ENCODE results near the gene REEP1. TPM values are rescaled to one million over a fixed set of nuclear protein-coding genes. Genes with fewer than 3 reads are reported as not detected.
"Not testable (repeated sequence)": the region's sequence is repeated elsewhere in the genome, so short reads cannot be mapped to it uniquely, and the experiment has no call there.

The REEP1 gene
- total RNA-seq, 8 experiments from 2014 or later: 0.31 to 98.1 (median 41.6) TPM

GRCh38 chr2:86201671-86202335 is 135.6 kb downstream of the REEP1 start:
- ATAC-seq (replicated peaks in 6 of 8): peak in 6 of 8 experiments; percentile 42 to 87 (median 81)
- 16 to 97% (median 50%) methylated on average over 1 to 8 of the region's 8 CpGs for WGBS, 10 experiments
- in situ Hi-C loops (cut with MboI; ENCODE audit: low pct_unique_long_range_greater_than_20kb in 2 of 9, low sequenced_read_pairs in 9 of 9, unreplicated experiment in 9 of 9): loop anchor here in 1 of 9 experiments (25.0 kb wide), 1 partner anchor 160 kb away; no protein-coding TSS in a partner anchor

GRCh38 chr2:86200564-86200963 is 136.9 kb downstream of the REEP1 start:
- not testable (repeated sequence) for H3K27ac ChIP-seq; ATAC-seq (replicated peaks in 6 of 8)
- in situ Hi-C loops (cut with MboI; ENCODE audit: low pct_unique_long_range_greater_than_20kb in 2 of 9, low sequenced_read_pairs in 9 of 9, unreplicated experiment in 9 of 9): loop anchor here in 1 of 9 experiments (25.0 kb wide), 1 partner anchor 162 kb away; no protein-coding TSS in a partner anchor
- H3K4me3 ChIP-seq: peak overlapping the region in 2 of 5 donors; percentile 52 to 82
- H3K4me1 ChIP-seq (replicated peaks in 1 of 2): peaks cover 25 to 29% of the 10 kb centered on the region in 2 donors
- 71 to 100% (median 81%) methylated on average over 2 to 10 of the region's 11 CpGs for WGBS, 10 experiments

More at GRCh38 chr2:86201671-86202335, 135.6 kb downstream of the REEP1 start:
- Histone ChIP-seq H3K4me1 (replicated peaks in 1 of 2) (peaks cover 20% of the 10 kb centered on the region in 2 donors), H3K27ac (peak overlapping the region in 1 of 2 donors; percentile 47), H3K4me3 (peak overlapping the region in 4 of 5 donors; percentile 11 to 22 (median 17))

GRCh38 chr2:86199834-86200177 is 137.6 kb downstream of the REEP1 start:
- H3K27ac ChIP-seq: peak overlapping the region in 1 of 2 donors; percentile 74
- WGBS, 10 experiments: 0 to 8% (median 1%) methylated on average over 2 to 6 of the region's 8 CpGs
- ATAC-seq (replicated peaks in 6 of 8): no peak
- H3K4me1 ChIP-seq (replicated peaks in 1 of 2): peaks cover 25 to 29% of the 10 kb centered on the region in 2 donors
- peak overlapping the region; percentile 47 to 82 (median 53) for H3K4me3 ChIP-seq
- in situ Hi-C loops (cut with MboI; ENCODE audit: low pct_unique_long_range_greater_than_20kb in 2 of 9, low sequenced_read_pairs in 9 of 9, unreplicated experiment in 9 of 9): loop anchor here in 1 of 9 experiments (25.0 kb wide), 1 partner anchor 162 kb away; no protein-coding TSS in a partner anchor

GRCh38 chr2:86195808-86196387 is 141.5 kb downstream of the REEP1 start:
- H3K4me1 ChIP-seq (replicated peaks in 1 of 2): peaks cover 20 to 23% of the 10 kb centered on the region in 2 donors
- 0 to 73% (median 20%) methylated on average over 1 to 16 of the region's 23 CpGs; no CpG with 5 or more reads in 1 of the 10 experiments for WGBS, 10 experiments
- peak overlapping the region; percentile 85 to 99 (median 94) for H3K4me3 ChIP-seq
- peak overlapping the region; percentile 63 to 69 for H3K27ac ChIP-seq
- peak in 6 of 8 experiments; percentile 0 to 11 (median 3) for ATAC-seq (replicated peaks in 6 of 8)
- in situ Hi-C loops (cut with MboI; ENCODE audit: low pct_unique_long_range_greater_than_20kb in 2 of 9, low sequenced_read_pairs in 9 of 9, unreplicated experiment in 9 of 9): no loop called here

GRCh38 chr2:86195055-86195807 is 142.2 kb downstream of the REEP1 start, which contains the start of gene IMMT:
Gene IMMT (minus strand): TSS chr2:86195462. CDS start chr2:86195382, 80 bp downstream.
- WGBS, 10 experiments: 0 to 10% (median 0%) methylated on average over 1 to 25 of the region's 74 CpGs
- in situ Hi-C loops (cut with MboI; ENCODE audit: low pct_unique_long_range_greater_than_20kb in 2 of 9, low sequenced_read_pairs in 9 of 9, unreplicated experiment in 9 of 9): no loop called here
- Histone ChIP-seq H3K4me3 (peak within 1 kb of the TSS; percentile 85 to 99 (median 94)), H3K4me1 (replicated peaks in 1 of 2) (peaks cover 15 to 16% of the 10 kb centered on the region in 2 donors), H3K27ac (peak within 1 kb of the TSS; percentile 95 to 98)
- peak; percentile 86 to 94 (median 92) for ATAC-seq (replicated peaks in 6 of 8)

- Histone ChIP-seq H3K4me3 (peak overlapping the region; percentile 85 to 99 (median 94)), H3K27ac (peak overlapping the region in 1 of 2 donors; percentile 95), H3K4me1 (replicated peaks in 1 of 2) (peaks cover 15 to 16% of the 10 kb centered on the region in 2 donors)
- in situ Hi-C loops (cut with MboI; ENCODE audit: low pct_unique_long_range_greater_than_20kb in 2 of 9, low sequenced_read_pairs in 9 of 9, unreplicated experiment in 9 of 9): no loop called here
- ATAC-seq (replicated peaks in 6 of 8): no peak
- WGBS, 10 experiments: 0 to 2% (median 0%) methylated on average over 1 to 12 of the region's 17 CpGs; no CpG with 5 or more reads in 4 of the 10 experiments
Measured at GRCh38 chr2:86194751-86195054, 142.7 kb downstream of the REEP1 start.

- peaks cover 14 to 16% of the 10 kb centered on the region in 2 donors for H3K4me1 ChIP-seq (replicated peaks in 1 of 2)
- H3K4me3 ChIP-seq: peak overlapping the region; percentile 85 to 99 (median 94)
- in situ Hi-C loops (cut with MboI; ENCODE audit: low pct_unique_long_range_greater_than_20kb in 2 of 9, low sequenced_read_pairs in 9 of 9, unreplicated experiment in 9 of 9): no loop called here
- 51 to 100% (median 78%) methylated on average over 2 to 6 of the region's 7 CpGs for WGBS, 10 experiments
- H3K27ac ChIP-seq: no peak overlapping the region
- ATAC-seq (replicated peaks in 6 of 8): no peak
Measured at GRCh38 chr2:86193901-86194567, 143.4 kb downstream of the REEP1 start.

GRCh38 chr2:86189782-86190416 is 147.5 kb downstream of the REEP1 start:
- H3K4me1 ChIP-seq (replicated peaks in 1 of 2): peaks cover 6 to 8% of the 10 kb centered on the region in 2 donors
- H3K27ac ChIP-seq: no peak overlapping the region
- in situ Hi-C loops (cut with MboI; ENCODE audit: low pct_unique_long_range_greater_than_20kb in 2 of 9, low sequenced_read_pairs in 9 of 9, unreplicated experiment in 9 of 9): no loop called here
- ATAC-seq (replicated peaks in 6 of 8): no peak
- WGBS, 10 experiments: 77 to 100% (median 95%) methylated on average over 3 to 7 of the region's 7 CpGs
- H3K4me3 ChIP-seq: no peak overlapping the region

- H3K4me1 ChIP-seq (replicated peaks in 1 of 2): no peaks in the 10 kb centered on the region
- H3K27ac ChIP-seq: no peak overlapping the region
- in situ Hi-C loops (cut with MboI; ENCODE audit: low pct_unique_long_range_greater_than_20kb in 2 of 9, low sequenced_read_pairs in 9 of 9, unreplicated experiment in 9 of 9): no loop called here
- peak in 1 of 8 experiments; percentile 4 for ATAC-seq (replicated peaks in 6 of 8)
- H3K4me3 ChIP-seq: no peak overlapping the region
Measured at GRCh38 chr2:86186431-86186830, 151.0 kb downstream of the REEP1 start.

GRCh38 chr2:86185517-86186212 is 151.8 kb downstream of the REEP1 start:
- WGBS, 10 experiments: 0 to 100% (median 83%) methylated on average over 1 of the region's 1 CpG; no CpG with 5 or more reads in 3 of the 10 experiments
- no peaks in the 10 kb centered on the region for H3K4me1 ChIP-seq (replicated peaks in 1 of 2)
- in situ Hi-C loops (cut with MboI; ENCODE audit: low pct_unique_long_range_greater_than_20kb in 2 of 9, low sequenced_read_pairs in 9 of 9, unreplicated experiment in 9 of 9): no loop called here
- ATAC-seq (replicated peaks in 6 of 8): peak in 1 of 8 experiments; percentile 20
- H3K27ac ChIP-seq: no peak overlapping the region
- no peak overlapping the region for H3K4me3 ChIP-seq

- Histone ChIP-seq H3K4me3 (no peak overlapping the region), H3K4me1 (replicated peaks in 1 of 2) (no peaks in the 10 kb centered on the region), H3K27ac (no peak overlapping the region)
- ATAC-seq (replicated peaks in 6 of 8): peak in 1 of 8 experiments; percentile 58
- in situ Hi-C loops (cut with MboI; ENCODE audit: low pct_unique_long_range_greater_than_20kb in 2 of 9, low sequenced_read_pairs in 9 of 9, unreplicated experiment in 9 of 9): no loop called here
Measured at GRCh38 chr2:86176597-86176996, 160.8 kb downstream of the REEP1 start.

GRCh38 chr2:86175828-86176227 is 161.6 kb downstream of the REEP1 start:
- H3K27ac ChIP-seq: no peak overlapping the region
- ATAC-seq (replicated peaks in 6 of 8): peak in 3 of 8 experiments; percentile 23 to 93 (median 71)
- 53 to 100% (median 87%) methylated on average over 1 of the region's 1 CpG for WGBS, 10 experiments
- in situ Hi-C loops (cut with MboI; ENCODE audit: low pct_unique_long_range_greater_than_20kb in 2 of 9, low sequenced_read_pairs in 9 of 9, unreplicated experiment in 9 of 9): no loop called here
- H3K4me1 ChIP-seq (replicated peaks in 1 of 2): no peaks in the 10 kb centered on the region
- H3K4me3 ChIP-seq: no peak overlapping the region
